Ovary (tissue), 3 donors: ENCODE measurements around the gene JAK1.

ENCODE experiments used
- POLR2A ChIP-seq: fragments of 450-650 bp; IDR thresholded peaks from one replicate; pipeline ENCODE4 v1.6.1; 2017; ENCODE audit warnings: antibody characterized with exemption, mild to moderate bottlenecking, moderate library complexity
- TF ChIP-seq, protein P1 (sequence below), 3 donors: fragments of 450-650 bp in 2 of 3; fragments of 200-600 bp in 1 of 3; IDR thresholded peaks; one replicate each; pipeline versions ENCODE4 v1.5.1 to v1.8.0; 2016 to 2022; ENCODE audit warnings: antibody characterized with exemption in 3 of 3, mild to moderate bottlenecking in 1 of 3
- donor health status: DM: no; HTN: no; CAD: no.

DNA sequence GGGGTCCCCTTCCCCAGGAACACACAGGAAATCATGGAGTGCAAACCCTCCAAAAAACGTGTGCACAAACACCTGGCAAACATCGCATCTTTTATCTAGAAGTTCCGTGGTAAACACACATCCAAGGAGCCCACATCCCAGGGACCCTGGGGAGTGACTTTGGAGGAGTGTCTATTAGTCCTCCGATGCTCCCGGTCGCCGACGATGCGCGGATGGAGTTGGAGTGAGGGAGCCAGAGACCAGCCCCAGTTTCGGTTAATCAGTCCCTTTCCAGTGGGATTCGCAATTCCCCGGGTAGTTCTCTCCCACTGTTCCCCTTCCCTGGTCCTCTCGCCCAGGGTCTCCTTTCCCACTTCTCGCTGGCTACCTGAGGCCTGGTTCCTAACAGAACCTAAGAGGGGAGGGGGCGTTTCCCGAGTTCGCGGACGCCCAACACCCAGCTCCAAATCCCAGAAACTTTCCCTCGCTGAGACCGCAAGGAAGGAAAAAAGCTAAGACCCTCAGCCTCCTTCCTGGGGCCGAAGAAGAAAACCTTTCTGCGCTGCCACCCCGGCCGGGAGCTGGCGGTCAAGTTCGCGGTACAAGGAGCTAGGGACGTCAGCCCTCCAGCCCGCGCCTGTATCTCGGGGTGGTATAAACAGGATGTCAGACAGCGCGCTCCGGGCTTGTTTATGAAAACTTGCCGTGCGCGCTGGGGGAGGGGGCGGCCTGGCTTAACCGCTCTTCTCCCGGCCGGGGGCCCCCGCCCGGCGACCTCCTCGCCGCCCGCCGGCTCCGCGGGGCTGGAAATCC, 787 bp downstream of the JAK1 start:
- TF ChIP-seq, protein P1, sequence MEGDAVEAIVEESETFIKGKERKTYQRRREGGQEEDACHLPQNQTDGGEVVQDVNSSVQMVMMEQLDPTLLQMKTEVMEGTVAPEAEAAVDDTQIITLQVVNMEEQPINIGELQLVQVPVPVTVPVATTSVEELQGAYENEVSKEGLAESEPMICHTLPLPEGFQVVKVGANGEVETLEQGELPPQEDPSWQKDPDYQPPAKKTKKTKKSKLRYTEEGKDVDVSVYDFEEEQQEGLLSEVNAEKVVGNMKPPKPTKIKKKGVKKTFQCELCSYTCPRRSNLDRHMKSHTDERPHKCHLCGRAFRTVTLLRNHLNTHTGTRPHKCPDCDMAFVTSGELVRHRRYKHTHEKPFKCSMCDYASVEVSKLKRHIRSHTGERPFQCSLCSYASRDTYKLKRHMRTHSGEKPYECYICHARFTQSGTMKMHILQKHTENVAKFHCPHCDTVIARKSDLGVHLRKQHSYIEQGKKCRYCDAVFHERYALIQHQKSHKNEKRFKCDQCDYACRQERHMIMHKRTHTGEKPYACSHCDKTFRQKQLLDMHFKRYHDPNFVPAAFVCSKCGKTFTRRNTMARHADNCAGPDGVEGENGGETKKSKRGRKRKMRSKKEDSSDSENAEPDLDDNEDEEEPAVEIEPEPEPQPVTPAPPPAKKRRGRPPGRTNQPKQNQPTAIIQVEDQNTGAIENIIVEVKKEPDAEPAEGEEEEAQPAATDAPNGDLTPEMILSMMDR (IDR thresholded peaks at IDR 0.05) = no peak
- no peak for TF ChIP-seq POLR2A
